ENCODE measurements around the gene CCNY. TPM values are rescaled to one million over a fixed set of nuclear protein-coding genes. Genes with fewer than 3 reads are reported as not detected.

The CCNY gene
- total RNA-seq, 1 donor from 2014 or later, result 37.5 TPM

- intact Hi-C loops (cut with DNase I), result loop anchor here (1.0 to 5.0 kb wide), 5 partner anchors 44 to 307 kb away; partner anchors contain the start of genes CREM and FZD8
- no peak for TF ChIP-seq CTCF (IDR thresholded peaks at IDR 0.05)
- Histone ChIP-seq H3K36me3 (peaks cover 0 to 5% of the 10 kb centered on the region in 2 donors), H3K9me3 (no peaks in the 10 kb centered on the region), H3K27ac (peak overlapping the region; percentile 60 to 80), H3K4me3 (peak overlapping the region; percentile 65 to 98), H3K27me3 (no peaks in the 10 kb centered on the region), H3K4me1 (peaks cover 3 to 28% of the 10 kb centered on the region in 2 donors)
- no peak for DNase-seq (ENCODE audit: low spot score in 2 of 2)
Measured at GRCh38 chr10:35335133-35336083, 901 bp upstream of the CCNY start.

- intact Hi-C loops (cut with DNase I), result loop anchor here (1.0 to 5.0 kb wide), 5 partner anchors 42 to 305 kb away; partner anchors contain the start of genes CREM and FZD8
- Histone ChIP-seq H3K27me3 (no peaks in the 10 kb centered on the region), H3K36me3 (peaks cover 0 to 5% of the 10 kb centered on the region in 2 donors), H3K4me3 (peak overlapping the region; percentile 65 to 98), H3K9me3 (no peaks in the 10 kb centered on the region), H3K27ac (peak overlapping the region; percentile 70 to 75), H3K4me1 (peaks cover 3 to 37% of the 10 kb centered on the region in 2 donors)
- DNase-seq (ENCODE audit: low spot score in 2 of 2), result peak in 1 of 2 donors; percentile 75
- TF ChIP-seq CTCF (IDR thresholded peaks at IDR 0.05), result no peak
Measured at GRCh38 chr10:35336921-35337823, 863 bp downstream of the CCNY start.

- TF ChIP-seq CTCF (IDR thresholded peaks at IDR 0.05), result no peak
- no peaks in the 10 kb centered on the region for H3K9me3 ChIP-seq
- no peak overlapping the region for H3K4me3 ChIP-seq
- H3K4me1 ChIP-seq, result peaks cover 0 to 24% of the 10 kb centered on the region in 2 donors
- no peaks in the 10 kb centered on the region for H3K27me3 ChIP-seq
- H3K27ac ChIP-seq, result no peak overlapping the region
- intact Hi-C loops (cut with DNase I), result loop anchor here (5.0 kb wide), 2 partner anchors 77 to 302 kb away; partner anchors contain the start of gene FZD8
- no peaks in the 10 kb centered on the region for H3K36me3 ChIP-seq
- no peak for DNase-seq (ENCODE audit: low spot score in 2 of 2)
Measured at GRCh38 chr10:35339942-35340341, 3.6 kb downstream of the CCNY start.

GRCh38 chr10:35340975-35341374 is 4.7 kb downstream of the CCNY start:
- H3K27me3 ChIP-seq, result no peaks in the 10 kb centered on the region
- H3K9me3 ChIP-seq, result no peaks in the 10 kb centered on the region
- no peak for TF ChIP-seq CTCF (IDR thresholded peaks at IDR 0.05)
- no peaks in the 10 kb centered on the region for H3K36me3 ChIP-seq
- H3K4me3 ChIP-seq, result no peak overlapping the region
- peaks cover 0 to 23% of the 10 kb centered on the region in 2 donors for H3K4me1 ChIP-seq
- H3K27ac ChIP-seq, result peak overlapping the region; percentile 0 to 26
- intact Hi-C loops (cut with DNase I), result no loop called here
- no peak for DNase-seq (ENCODE audit: low spot score in 2 of 2)

GRCh38 chr10:35341521-35341920 is 5.2 kb downstream of the CCNY start:
- H3K27me3 ChIP-seq, result no peaks in the 10 kb centered on the region
- peaks cover 0 to 25% of the 10 kb centered on the region in 2 donors for H3K4me1 ChIP-seq
- H3K4me3 ChIP-seq, result no peak overlapping the region
- no peaks in the 10 kb centered on the region for H3K9me3 ChIP-seq
- no peak for TF ChIP-seq CTCF (IDR thresholded peaks at IDR 0.05)
- no peaks in the 10 kb centered on the region for H3K36me3 ChIP-seq
- H3K27ac ChIP-seq, result peak overlapping the region; percentile 0 to 26
- DNase-seq (ENCODE audit: low spot score in 2 of 2), result no peak
- intact Hi-C loops (cut with DNase I), result no loop called here

Data from ascending aorta (tissue), 2 donors.